Gastrocnemius medialis (tissue), 4 donors: Measurements from ENCODE around the gene GRIA1. TPM values are rescaled to one million over a fixed set of nuclear protein-coding genes. Genes with fewer than 3 reads are reported as not detected.

ENCODE experiments used
- ATAC-seq, 2 donors: fragments of 150-250 bp; one replicate each; pipeline ENCODE4 v1.9.1; 2016
- DNase-seq, 2 donors: peaks; one replicate each; pipeline ENCODE4 v3.0.0-alpha.2; 2019
- H3K27ac ChIP-seq, 4 donors: fragments of 200-600 bp; sonication (generic); 1 replicate in 1 of 4; 2 replicates in 3 of 4; pipeline ENCODE4 v1.5.1; 2016 to 2018; ENCODE audit warnings: mild to moderate bottlenecking in 2 of 4, moderate library complexity in 1 of 4
- H3K27me3 ChIP-seq, 3 donors: fragments of 200-600 bp; sonication (generic) in 2 of 3; 1 replicate in 1 of 3; 2 replicates in 2 of 3; pipeline versions ENCODE4 v1.5.1 to v1.6.0; 2016 to 2019; ENCODE audit warnings: mild to moderate bottlenecking in 1 of 3, moderate library complexity in 1 of 3
- H3K36me3 ChIP-seq, 2 donors: fragments of 200-600 bp; sonication (generic) in 1 of 2; one replicate each; pipeline ENCODE4 v1.5.1; 2017 to 2018
- H3K4me1 ChIP-seq, 2 donors: fragments of 200-600 bp; sonication (generic) in 1 of 2; one replicate each; pipeline ENCODE4 v1.5.1; 2016 to 2017; ENCODE audit warnings: mild to moderate bottlenecking in 2 of 2
- H3K4me3 ChIP-seq, 4 donors: fragments of 200-600 bp; sonication (generic) in 3 of 4; 1 replicate in 1 of 4; 2 replicates in 3 of 4; pipeline ENCODE4 v1.5.1; 2016 to 2019; ENCODE audit warnings: mild to moderate bottlenecking in 2 of 4
- H3K9me3 ChIP-seq, 3 donors: fragments of 200-600 bp; sonication (generic) in 2 of 3; 1 replicate in 1 of 3; 2 replicates in 2 of 3; pipeline ENCODE4 v1.5.1; 2016 to 2019
- CTCF ChIP-seq, 5 experiments: fragments of 450-650 bp in 3 of 5; fragments of 200-600 bp in 2 of 5; sonication (generic) in 2 of 5; IDR thresholded peaks in 4 of 5; conservative IDR thresholded peaks in 1 of 5; 1 replicate in 4 of 5; 2 replicates in 1 of 5; pipeline ENCODE4 v1.5.1; 2016 to 2019; ENCODE audit warnings: antibody characterized with exemption in 5 of 5, mild to moderate bottlenecking in 3 of 5, moderate library complexity in 3 of 5
- POLR2A ChIP-seq, 2 donors: fragments of 450-650 bp; IDR thresholded peaks; one replicate each; pipeline ENCODE4 v1.6.1; 2017; ENCODE audit warnings: antibody characterized with exemption in 2 of 2, mild to moderate bottlenecking in 2 of 2, moderate library complexity in 2 of 2
- in situ Hi-C, 4 donors: fragments of 200-750 bp; cut with MboI; loops; one replicate each; pipeline versions ENCODE4 v1.15.0 to v1.8.0; 2017; ENCODE audit warnings: low sequenced_read_pairs in 4 of 4
- intact Hi-C: fragments of 100-400 bp; cut with DNase I; formaldehyde crosslinking; loops from one replicate; pipeline ENCODE4 v1.15.1; 2023; ENCODE audit warnings: low total_unique reads
- total RNA-seq, 4 donors: library from RNA; depleted of rRNA; stranded (reverse); fragments of >200 nt; gene quantifications; one replicate each; pipeline versions ENCODE4 v1.1.0 to v1.2.3, GENCODE V29; 2016

GRIA1 gene
- total RNA-seq, 4 donors from 2014 or later = 0.18 to 0.46 TPM; not detected in 2

- ATAC-seq = no peak
- H3K4me1 ChIP-seq = no peaks in the 10 kb centered on the region
- H3K27me3 ChIP-seq = no peaks in the 10 kb centered on the region
- H3K4me3 ChIP-seq = no peak overlapping the region
- no peak for TF ChIP-seq POLR2A (IDR thresholded peaks at IDR 0.05)
- no peak for TF ChIP-seq CTCF (IDR thresholded peaks at IDR 0.05 in 4 of 5, conservative IDR thresholded peaks at IDR 0.05 in 1 of 5)
- in situ Hi-C loops (no loop called here), intact Hi-C loops (no loop called here)
- H3K9me3 ChIP-seq = no peaks in the 10 kb centered on the region
- no peak overlapping the region for H3K27ac ChIP-seq
- H3K36me3 ChIP-seq = no peaks in the 10 kb centered on the region
- DNase-seq = no peak
Observed at GRCh38 chr5:153756540-153756939, 266.1 kb downstream of the GRIA1 start.

GRCh38 chr5:153765987-153766386 lies 275.5 kb downstream of the GRIA1 start:
- Histone ChIP-seq H3K4me3 (no peak overlapping the region), H3K36me3 (no peaks in the 10 kb centered on the region), H3K4me1 (no peaks in the 10 kb centered on the region), H3K9me3 (no peaks in the 10 kb centered on the region), H3K27ac (no peak overlapping the region), H3K27me3 (no peaks in the 10 kb centered on the region)
- intact Hi-C loops (no loop called here), in situ Hi-C loops (no loop called here)
- DNase-seq = no peak
- ATAC-seq = no peak
- TF ChIP-seq CTCF (IDR thresholded peaks at IDR 0.05 in 4 of 5, conservative IDR thresholded peaks at IDR 0.05 in 1 of 5) = no peak
- TF ChIP-seq POLR2A (IDR thresholded peaks at IDR 0.05) = no peak

GRCh38 chr5:153767221-153768188 lies 277.0 kb downstream of the GRIA1 start:
- in situ Hi-C loops = no loop called here
- TF ChIP-seq CTCF (IDR thresholded peaks at IDR 0.05 in 4 of 5, conservative IDR thresholded peaks at IDR 0.05 in 1 of 5) = no peak
- TF ChIP-seq POLR2A (IDR thresholded peaks at IDR 0.05) = no peak
- intact Hi-C loops = no loop called here
- no peaks in the 10 kb centered on the region for H3K4me1 ChIP-seq
- DNase-seq (no peak), ATAC-seq (no peak)
- H3K27ac ChIP-seq = no peak overlapping the region
- H3K9me3 ChIP-seq = no peaks in the 10 kb centered on the region
- H3K4me3 ChIP-seq = no peak overlapping the region
- H3K36me3 ChIP-seq = no peaks in the 10 kb centered on the region
- no peaks in the 10 kb centered on the region for H3K27me3 ChIP-seq

- ATAC-seq = no peak
- in situ Hi-C loops = no loop called here
- TF ChIP-seq POLR2A (IDR thresholded peaks at IDR 0.05) (no peak), CTCF (IDR thresholded peaks at IDR 0.05 in 4 of 5, conservative IDR thresholded peaks at IDR 0.05 in 1 of 5) (no peak)
Observed at GRCh38 chr5:153770066-153770465, 279.6 kb downstream of the GRIA1 start.

More at GRCh38 chr5:153770066-153770465, 279.6 kb downstream of the GRIA1 start:
- H3K4me1 ChIP-seq = no peaks in the 10 kb centered on the region
- H3K4me3 ChIP-seq = no peak overlapping the region
- H3K9me3 ChIP-seq = no peaks in the 10 kb centered on the region
- H3K27ac ChIP-seq = no peak overlapping the region
- DNase-seq = no peak
- H3K36me3 ChIP-seq = no peaks in the 10 kb centered on the region
- H3K27me3 ChIP-seq = no peaks in the 10 kb centered on the region
- intact Hi-C loops = no loop called here
